ENCODE data around the gene WNT1.

- TF ChIP-seq CTCF (conservative IDR thresholded peaks at IDR 0.05; ENCODE audit: low read length) (no peak), EZH2phosphoT487 (IDR thresholded peaks at IDR 0.05; ENCODE audit: borderline replicate concordance) (no peak)
Observed at GRCh38 chr12:49010092-49010668, 32.1 kb downstream of the WNT1 start.

Data from Loucy (cell line).